Mesenteric fat pad (tissue), 1 donor: ENCODE data around the gene CCR8. TPM values are rescaled to one million over a fixed set of nuclear protein-coding genes. Genes with fewer than 3 reads are reported as not detected.
"Not testable (repeated sequence)": the region's sequence is repeated elsewhere in the genome, so short reads cannot be mapped to it uniquely, and the experiment has no call there.

ENCODE experiments used
- DNase-seq: peaks from one replicate; pipeline ENCODE4 v3.0.0-alpha.2; 2020; ENCODE audit warnings: low spot score
- total RNA-seq: library from RNA; stranded (reverse); fragmentation: NEBNext Ultra II Directional; extraction: Animal tissue kit (Norgen Biotek cat#: 25700); gene quantifications from one replicate; pipeline ENCODE4 v1.2.1, GENCODE V29; 2021
- donor health status: DM: yes; HTN: yes; CAD: no.

CCR8 gene
- total RNA-seq, 1 donor from 2014 or later: not detected

DNA sequence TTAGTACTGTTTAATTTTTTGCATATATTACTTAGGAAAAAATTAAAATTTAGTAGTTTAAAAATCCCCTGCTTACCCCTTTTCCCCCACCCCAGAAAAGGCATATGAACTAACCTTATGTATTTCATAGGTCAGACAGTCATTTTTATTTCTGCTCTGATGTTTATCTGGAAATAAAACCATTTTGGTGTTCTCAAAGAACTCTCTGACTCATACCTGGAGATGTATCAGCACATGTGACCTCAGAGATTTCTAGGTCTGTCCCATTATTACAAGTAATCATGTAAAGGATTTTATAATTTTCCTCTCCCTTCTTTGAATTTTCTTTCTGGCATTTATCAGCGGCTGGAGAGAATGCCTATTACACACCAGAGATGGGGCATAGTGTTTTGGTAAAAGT lies 14.1 kb upstream of the CCR8 start:
- no peak for DNase-seq

DNA sequence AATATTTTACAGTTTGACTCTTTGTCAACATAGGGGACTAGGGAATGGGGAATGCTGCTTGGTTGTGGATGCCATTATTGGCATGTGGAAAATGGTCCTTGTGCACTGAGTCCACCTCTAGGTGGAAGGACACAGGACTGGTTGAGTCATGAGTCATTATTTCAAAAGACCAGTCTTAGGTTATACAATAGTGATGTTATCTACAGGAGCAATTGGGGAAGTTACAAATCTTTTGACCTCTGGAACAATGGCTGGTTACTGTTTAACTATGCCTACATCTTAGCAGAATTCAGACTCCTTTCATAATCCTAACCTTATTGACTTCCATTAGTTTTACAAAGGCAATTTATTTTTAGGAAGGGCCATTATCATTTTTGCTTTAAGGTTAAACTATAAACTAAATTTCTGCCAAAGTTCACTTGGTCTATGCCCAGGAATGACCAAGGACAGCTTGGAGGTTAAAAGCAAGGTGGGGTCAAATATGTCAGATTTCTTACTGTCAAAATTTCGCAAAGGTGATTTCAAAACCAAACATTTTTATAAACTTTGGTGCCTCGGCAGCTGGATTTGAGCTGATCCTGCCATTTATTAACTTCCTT lies 11.8 kb upstream of the CCR8 start:
- no peak for DNase-seq

DNA sequence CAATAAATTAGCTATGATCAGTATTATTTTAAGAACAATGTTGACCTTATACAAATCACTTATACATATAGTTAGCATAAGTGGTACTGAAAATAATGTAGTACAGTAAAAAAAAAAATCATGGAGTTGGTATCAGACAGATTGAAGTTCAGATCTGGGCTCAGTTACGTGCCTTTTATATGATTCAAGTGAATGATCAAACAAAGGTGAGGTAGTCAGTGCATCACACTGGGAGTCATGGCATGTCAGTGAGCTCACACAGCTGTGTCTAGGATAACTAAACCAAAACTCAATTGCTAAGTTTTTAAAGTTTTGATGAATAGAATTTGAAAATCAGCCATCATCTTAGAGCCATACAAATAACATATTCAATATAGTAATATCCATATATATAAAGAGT lies 11.2 kb upstream of the CCR8 start:
- DNase-seq: no peak

DNA sequence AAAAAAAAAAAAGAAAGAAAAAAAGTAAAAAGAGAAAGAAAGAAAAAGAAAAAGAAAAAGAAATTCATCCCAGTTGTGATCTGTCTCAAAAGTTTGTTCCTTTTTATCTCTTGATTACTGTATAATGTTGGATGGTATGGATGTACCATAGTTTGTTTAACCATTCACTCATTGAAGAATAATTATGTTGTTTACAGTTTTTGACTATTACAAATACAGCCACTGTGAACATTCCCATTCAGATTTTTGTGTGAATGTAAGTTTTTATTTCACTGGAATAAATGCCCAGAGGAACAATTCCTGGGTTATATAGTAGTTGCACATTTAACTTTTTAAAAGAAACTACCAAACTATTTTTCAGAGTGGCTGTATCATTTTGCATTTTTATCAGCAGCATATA lies 10.3 kb upstream of the CCR8 start:
- DNase-seq: no peak

DNA sequence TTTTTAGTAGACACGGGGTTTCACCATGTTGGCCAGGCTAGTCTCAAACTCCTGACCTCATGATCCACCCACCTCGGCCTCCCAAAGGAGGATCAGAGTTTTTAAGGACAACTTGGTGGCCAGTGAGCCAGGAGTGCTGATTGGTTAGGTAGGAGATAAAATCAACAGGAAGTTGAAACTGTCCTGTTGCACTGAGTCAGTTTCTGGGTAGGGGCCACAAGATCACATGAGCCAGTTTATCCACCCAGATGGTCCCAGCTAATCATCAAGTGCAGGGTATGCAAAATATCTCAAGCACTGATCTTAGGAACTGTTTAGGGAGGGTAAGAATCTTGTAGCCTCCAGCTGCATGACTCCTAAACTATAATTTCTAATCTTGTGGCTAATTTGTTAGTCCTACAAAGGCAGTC lies 7.9 kb upstream of the CCR8 start:
- not testable (repeated sequence) for DNase-seq

DNA sequence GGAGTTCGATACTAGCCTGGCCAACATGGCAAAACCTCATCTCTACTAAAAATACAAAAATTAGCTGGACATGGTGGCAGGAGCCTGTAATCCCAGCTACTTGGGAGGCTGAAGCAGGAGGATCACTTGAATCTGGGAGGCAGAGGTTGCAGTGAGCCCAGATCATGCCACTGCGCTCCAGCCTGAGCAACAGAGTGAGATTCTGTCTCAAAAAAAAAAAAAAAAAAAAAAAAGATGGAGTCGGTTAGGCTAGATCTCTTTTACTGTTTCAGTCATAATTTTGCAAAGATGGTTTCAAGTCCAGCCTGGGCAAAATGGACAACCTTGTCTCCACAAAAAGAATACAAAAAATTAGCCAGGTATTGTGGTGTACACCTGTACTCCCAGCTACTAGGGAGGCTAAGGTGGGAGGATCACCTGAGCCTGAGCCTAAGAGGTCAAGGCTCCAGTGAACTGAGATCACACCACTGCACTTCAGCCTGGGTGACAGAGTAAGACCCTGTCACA lies 7.2 kb upstream of the CCR8 start:
- DNase-seq: not testable (repeated sequence)

DNA sequence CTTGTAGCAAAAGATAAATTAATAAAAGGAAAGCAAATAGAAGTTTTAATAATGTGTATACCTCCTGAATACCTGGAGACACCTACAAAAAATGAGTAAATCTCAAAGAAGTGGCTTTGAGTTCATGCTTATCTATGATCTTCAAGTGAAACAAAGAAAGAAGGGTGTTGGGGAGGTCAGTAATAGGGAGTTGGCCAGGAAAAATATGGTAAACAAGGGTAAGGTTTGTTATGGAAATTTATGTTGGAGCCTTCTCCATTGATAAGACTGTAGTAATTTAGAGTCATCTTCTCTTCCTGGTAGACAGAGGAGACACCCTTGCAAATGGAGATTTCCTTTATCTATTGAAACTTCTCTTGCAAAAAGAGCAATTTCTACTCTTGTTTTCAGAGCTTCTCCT lies 6.6 kb upstream of the CCR8 start:
- no peak for DNase-seq

DNA sequence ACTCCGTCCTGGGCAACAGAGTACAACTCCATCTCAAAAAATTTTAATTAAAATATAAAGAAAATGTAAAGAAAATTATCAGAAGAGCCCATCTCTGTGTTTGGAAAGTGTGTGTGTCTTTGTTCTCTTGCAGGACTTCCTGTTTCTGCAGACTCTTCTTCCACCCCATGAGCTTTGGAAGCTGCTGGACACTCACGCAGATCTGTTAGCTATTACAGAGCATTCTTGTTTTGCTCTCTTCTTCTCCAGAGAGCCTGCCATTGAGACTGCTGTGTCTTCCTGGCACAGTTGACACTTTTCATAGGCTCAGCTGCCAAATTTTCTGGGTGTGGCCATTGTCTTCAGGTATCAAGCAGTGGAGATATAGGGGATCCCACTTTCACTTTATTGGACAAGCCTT lies 6.0 kb upstream of the CCR8 start:
- no peak for DNase-seq

DNA sequence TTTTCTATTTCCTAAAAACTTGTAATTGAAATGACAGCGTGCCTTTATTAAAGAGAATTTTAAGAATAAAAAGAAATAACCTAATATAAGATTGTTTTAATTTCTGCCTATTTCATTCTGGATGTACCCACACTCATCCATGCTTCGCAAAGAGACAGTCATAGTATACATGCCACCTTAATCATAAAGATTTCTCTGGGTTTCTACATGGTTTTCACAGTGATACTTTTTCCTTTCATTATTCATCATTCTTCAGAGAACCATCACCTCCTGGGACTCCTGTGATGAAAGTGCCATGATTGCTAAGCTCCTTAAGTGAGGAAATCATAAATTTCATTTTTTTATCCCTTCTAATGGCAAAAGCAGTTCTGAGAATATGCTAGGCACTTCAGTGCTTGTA lies 4.3 kb upstream of the CCR8 start:
- DNase-seq: no peak

DNA sequence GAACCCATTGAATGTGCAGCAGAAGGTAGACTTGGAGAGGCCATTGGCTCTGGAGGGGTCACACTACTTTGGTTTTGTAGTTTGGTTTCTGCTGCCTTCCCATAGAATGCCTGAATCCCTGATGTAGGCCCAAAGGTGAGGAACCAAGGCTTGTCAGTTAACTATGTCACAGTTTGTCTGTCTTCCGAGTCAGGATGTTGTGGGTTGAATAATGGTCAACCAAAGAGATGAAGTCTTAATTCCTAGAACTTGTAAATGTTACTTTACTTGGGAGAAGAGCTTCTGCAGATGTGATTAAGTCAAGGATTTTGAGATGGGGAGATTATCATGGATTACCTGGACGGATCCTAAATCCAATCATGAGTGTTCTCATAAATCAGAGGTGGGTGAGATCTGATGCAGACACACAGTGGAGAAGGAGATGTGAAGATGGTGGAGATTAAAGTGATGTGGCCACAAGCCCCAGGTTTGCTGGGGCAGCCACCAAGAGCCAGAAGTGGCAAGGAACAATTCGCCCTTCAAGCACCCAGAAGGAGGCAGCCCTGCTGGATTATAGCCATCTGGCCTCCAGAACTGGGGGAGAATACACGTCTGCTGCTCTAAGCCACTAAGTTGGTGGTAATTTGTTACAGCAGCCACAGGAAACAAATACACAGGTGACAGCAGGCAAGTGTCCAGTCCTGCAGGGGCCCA lies 2.3 kb upstream of the CCR8 start:
- no peak for DNase-seq

DNA sequence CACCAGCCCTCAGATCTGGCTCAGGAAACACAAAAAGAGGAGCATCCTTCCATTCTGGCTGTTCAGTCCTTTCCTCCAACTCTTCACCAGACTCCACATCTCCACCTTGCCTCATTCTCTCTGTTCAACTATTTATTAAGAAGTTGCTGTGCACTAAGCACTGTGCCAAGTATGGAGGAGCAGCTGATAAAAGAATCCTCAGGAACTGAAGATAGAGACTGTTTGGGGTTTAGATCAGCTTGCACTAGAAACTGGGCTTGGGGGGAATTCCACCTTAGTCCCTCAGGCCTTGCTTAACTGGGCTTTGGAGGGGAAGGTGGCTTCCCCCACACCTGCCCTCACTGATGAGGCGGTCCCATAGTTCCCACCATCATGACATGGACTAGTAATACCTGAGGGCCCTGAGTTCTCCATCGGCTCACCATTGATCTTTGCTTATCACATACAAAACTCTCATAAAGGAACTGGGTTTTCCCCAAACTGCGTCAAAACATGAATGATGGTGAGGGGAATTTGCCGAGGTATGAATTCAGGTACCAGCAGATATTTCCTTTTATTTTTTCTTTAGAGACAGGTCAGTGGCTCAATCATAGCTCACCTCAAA lies 1.7 kb upstream of the CCR8 start:
- no peak for DNase-seq

DNA sequence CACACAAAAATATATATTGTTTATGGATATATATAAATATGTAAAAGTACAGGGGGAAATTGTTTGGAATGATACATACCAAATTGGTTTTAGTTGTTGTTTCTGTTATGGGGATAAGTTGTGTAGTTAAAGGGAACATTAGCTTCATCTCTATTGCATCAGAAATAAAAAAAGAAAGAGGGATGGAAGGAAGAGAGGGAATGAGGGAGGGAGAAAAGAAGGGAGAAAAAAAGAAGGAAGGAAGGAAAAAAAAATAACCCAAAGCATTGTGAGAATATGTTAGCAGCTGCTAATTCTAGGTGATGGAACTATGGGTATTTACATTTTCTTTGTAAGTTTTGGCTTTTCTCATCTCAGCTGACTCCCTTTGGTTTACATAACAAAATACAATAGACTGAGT lies 1.3 kb downstream of the CCR8 start:
- DNase-seq: no peak

DNA sequence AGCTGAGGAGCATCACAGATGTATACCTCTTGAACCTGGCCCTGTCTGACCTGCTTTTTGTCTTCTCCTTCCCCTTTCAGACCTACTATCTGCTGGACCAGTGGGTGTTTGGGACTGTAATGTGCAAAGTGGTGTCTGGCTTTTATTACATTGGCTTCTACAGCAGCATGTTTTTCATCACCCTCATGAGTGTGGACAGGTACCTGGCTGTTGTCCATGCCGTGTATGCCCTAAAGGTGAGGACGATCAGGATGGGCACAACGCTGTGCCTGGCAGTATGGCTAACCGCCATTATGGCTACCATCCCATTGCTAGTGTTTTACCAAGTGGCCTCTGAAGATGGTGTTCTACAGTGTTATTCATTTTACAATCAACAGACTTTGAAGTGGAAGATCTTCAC lies 3.0 kb downstream of the CCR8 start:
- DNase-seq: no peak

DNA sequence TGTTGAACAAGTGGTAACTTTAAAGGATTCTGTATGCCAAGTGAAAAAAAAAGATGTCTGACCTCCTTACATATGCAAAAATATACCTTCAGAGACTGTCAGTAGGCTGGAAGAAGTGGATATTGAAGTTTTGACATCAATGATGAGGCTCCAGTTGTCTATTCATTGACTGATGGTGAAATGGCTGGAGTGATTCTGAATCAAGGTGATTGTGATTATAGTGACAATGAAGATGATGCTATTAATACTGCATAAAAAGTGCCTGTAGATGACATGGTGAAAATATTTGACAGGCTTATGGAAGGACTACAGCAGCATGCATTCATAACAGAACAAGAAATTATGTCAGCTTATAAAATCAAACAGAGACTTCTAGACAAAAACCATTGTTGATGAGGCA lies 4.1 kb downstream of the CCR8 start:
- no peak for DNase-seq

DNA sequence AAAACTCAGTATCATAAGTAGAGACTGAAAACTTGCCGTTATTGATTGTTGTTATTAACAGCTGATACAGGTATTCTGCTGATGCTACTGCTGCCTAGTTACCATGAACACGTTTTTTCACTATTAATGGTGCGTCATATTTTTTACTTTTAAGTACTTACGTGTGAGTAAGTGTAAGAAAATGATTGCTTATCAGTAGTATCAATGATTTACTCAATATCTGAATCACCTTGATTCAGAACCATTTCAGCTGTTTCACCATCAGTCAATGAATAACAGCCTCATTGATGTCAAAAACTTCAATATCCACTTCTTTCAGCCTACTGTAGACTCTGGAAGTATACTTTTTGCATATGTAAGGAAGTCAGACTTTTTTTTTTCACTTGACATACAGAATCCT lies 4.7 kb downstream of the CCR8 start:
- no peak for DNase-seq

DNA sequence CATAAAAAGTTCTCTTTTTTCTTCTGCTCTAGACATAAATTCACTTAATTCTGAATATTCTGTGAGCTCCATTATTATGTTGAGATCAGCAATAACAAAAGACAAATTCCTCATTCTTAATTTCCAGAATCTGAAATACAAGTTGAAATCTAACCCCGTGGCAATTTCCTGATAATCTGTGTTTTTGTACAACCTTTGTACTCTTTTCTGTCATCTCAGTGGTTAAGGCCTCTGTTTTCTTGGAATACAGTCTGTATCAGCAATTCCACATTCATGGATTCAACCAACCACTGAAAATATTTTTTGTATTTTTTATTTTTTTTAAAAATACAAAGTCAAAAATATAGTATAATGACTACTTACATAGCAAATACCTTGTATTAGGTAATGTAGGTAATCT lies 8.7 kb downstream of the CCR8 start:
- no peak for DNase-seq

DNA sequence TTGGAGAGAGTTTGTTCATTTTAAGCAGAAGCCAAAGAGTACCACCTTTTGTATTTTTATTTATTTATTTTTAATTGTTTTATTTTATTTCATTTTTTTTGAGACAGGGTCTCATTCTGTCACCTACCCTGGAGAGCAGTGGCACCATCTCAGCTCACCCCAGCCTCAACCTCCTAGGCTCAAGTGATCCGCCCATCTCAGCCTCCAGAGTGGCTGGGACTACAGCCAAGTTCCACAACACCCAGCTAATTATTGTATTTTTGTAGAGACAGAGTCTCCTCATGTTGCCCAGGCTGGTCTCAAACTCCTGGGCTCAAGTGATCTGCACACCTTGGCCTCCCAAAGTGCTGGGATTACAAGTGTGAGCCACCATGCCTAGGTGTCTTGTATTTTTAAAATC lies 9.6 kb downstream of the CCR8 start:
- DNase-seq: no peak

DNA sequence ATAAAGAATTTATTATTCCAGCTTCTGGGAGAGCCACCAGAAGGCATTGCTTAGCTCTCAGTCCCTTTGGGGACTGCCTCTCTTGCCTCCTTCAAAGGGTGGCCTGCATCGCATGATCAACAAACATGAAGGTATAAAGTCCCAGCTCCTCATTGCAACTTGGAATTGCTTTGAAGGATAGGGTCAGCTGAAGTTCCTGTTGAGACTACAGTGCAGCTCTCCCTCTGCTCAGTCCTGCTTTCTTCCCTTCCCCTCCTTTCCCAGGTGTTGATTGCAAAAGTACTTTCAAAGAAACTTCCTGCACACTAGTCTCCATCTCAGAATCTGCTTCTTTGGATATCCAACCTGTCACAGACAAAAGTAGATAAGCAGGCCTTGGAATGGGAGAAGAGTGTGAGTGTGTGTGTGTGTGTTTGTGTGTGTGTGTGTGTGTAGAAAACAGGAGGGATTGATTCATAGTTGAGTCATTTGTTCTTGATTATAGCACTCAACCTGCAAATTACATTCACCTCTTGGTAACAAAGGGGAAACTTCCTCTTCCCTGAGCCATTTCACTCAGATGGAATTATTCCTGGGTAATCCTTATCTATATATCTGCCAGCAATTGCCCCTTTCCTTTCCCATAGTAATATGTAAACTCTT lies 13.7 kb downstream of the CCR8 start:
- no peak for DNase-seq

DNA sequence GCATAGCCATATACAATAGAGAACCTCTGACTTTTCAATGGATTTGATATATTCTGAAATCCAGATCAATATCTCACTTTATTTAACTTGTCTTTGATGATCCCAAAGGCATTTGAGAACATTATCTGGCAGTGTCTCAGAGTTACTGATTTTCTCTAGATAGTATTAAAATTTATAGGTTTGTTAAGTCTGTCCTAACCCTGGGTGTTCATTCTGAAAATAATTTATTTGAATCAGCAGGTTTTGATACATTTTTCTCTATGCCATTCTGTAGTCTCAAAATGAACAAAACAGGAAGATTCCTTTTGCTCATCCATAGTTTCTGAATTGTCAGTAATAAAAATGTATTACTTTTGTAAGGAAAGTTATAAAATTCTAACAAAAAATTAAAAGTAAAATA lies 14.3 kb downstream of the CCR8 start:
- DNase-seq: no peak

DNA sequence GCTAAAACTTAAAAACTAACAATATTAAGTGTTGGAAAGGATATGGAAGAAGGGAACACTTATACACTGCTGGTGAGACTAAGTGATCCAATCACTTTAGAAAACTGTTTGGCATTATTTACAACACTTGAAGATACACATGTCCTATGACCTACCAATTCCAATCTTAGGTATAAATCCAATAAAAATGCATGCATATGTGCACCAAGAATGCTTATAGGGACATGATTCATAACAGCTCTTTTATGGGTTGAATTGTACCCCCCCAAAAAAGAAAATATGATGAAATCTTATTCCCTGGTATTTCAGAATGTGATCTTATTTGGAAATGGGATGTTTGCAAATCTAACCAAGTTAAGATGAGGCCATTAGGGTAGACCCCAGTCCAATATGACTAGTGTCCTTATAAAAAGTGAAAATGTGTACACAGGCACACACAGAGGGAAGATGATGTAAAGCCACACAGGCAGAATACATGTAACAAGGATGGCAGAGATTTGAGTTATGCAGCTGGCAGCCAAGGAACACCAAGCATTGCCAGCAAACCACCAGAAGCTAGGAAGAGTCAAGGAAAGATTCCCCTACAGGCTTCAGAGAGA lies 15.3 kb downstream of the CCR8 start:
- DNase-seq: no peak

DNA sequence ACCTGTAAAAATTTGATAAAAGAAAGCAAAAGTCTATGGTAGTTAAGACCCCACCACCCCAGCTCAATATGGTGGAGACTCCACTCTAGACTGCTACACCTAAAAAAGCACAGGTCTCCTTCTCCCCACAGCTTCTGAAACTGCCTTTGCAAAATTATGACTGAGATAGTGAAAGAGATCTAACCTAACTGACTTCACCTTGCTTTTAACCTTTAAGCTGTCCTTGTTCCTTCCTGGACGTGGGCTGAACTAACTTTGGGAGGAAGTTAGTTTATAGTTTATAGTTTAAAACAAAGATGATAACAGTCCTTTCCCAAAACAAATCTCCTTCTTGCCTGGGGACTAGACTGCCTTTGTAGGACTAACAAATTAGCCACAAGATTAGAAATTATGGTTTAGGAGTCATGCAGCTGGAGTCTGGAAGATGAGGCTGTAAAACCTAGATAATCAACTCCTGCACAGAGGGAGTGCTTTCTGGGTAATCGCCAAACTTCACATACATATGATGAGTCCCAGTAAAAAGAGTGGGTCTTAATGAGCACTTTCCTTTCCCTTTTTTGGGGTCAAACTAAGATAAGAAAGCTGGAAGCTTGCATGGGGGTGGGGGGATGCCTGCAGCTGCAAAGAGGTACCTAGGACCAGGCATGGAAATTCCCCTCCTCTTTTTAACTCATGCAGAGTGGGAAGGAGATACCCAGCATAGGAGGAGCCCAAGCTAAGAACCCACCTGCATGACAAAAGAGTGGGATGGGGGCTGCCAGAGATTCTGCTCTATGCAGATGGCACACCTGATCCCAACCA lies 17.5 kb downstream of the CCR8 start:
- DNase-seq: no peak
